Fibroblast of skin of right quadriceps (primary cell): ENCODE results near the gene PRAME.
A peak's percentile ranks its signal among the peaks of the same experiment; 100 is the strongest.
"Not testable (repeated sequence)": the region's sequence is repeated elsewhere in the genome, so short reads cannot be mapped to it uniquely, and the experiment has no call there.

Experiments
- DNase-seq: peaks from one replicate; pipeline ENCODE4 v3.0.0-alpha.2; 2013

PRAME gene

GRCh38 chr22:22558972-22559603 is at the start of gene PRAME:
Gene PRAME, minus strand, starts transcription at chr22:22559265. Its CDS starts 2,433 bp downstream, at chr22:22556832.
- peak; percentile 11 for DNase-seq

GRCh38 chr22:22608022-22608421 is 49.0 kb upstream of the PRAME start:
- DNase-seq, result not testable (repeated sequence)

- DNase-seq, result no peak
Observed at GRCh38 chr22:22605074-22605404, 46.0 kb upstream of the PRAME start.

GRCh38 chr22:22604326-22605073 is 45.4 kb upstream of the PRAME start:
- no peak for DNase-seq

- DNase-seq, result no peak
Observed at GRCh38 chr22:22603470-22603947, 44.4 kb upstream of the PRAME start.

GRCh38 chr22:22600531-22601261 is 41.6 kb upstream of the PRAME start:
- no peak for DNase-seq

- no peak for DNase-seq
Observed at GRCh38 chr22:22599248-22599647, 40.2 kb upstream of the PRAME start.

- DNase-seq, result no peak
Observed at GRCh38 chr22:22598144-22598543, 39.1 kb upstream of the PRAME start.

GRCh38 chr22:22595001-22595835 is 36.2 kb upstream of the PRAME start:
- no peak for DNase-seq

- DNase-seq, result peak; percentile 38
Observed at GRCh38 chr22:22593964-22594656, 35.0 kb upstream of the PRAME start.

- DNase-seq, result no peak
Observed at GRCh38 chr22:22593250-22593649, 34.2 kb upstream of the PRAME start.

- DNase-seq, result no peak
Observed at GRCh38 chr22:22591348-22592299, 32.6 kb upstream of the PRAME start.

GRCh38 chr22:22590136-22590891 is 31.2 kb upstream of the PRAME start:
- DNase-seq, result no peak

- DNase-seq, result no peak
Observed at GRCh38 chr22:22588485-22589164, 29.6 kb upstream of the PRAME start.

- DNase-seq, result no peak
Observed at GRCh38 chr22:22587577-22588188, 28.6 kb upstream of the PRAME start.

GRCh38 chr22:22584722-22585121 is 25.7 kb upstream of the PRAME start:
- DNase-seq, result no peak

- DNase-seq, result no peak
Observed at GRCh38 chr22:22583030-22583429, 24.0 kb upstream of the PRAME start.

GRCh38 chr22:22581524-22581923 is 22.5 kb upstream of the PRAME start:
- DNase-seq, result not testable (repeated sequence)
